K562 (cell line): Measurements from ENCODE around the gene SNTG2. TPM values are rescaled to one million over a fixed set of nuclear protein-coding genes. Genes with fewer than 3 reads are reported as not detected.

ENCODE experiments used
- ATAC-seq: fragments of 200-7000 bp; cut with Tn5 transposase; 3 replicates; pipeline ENCODE4 v1.9.1; 2020; ENCODE audit warnings: moderate library complexity
- BruUV-seq: library from RNA; stranded (reverse); fragments of 400-500 nt; replicated peaks from 2 replicates; lab custom pipeline; 2021; lab: Mats Ljungman, UMichigan
- CTCF ChIA-PET: fragments of 300-600 bp; formaldehyde crosslinking; extraction: SDS; loops from one replicate; lab custom pipeline; 2021; ENCODE audit warnings: low intra/inter-chr PET ratio; lab: Yijun Ruan, JAX
- POLR2A ChIA-PET: fragments of 300-600, 350-650 bp; sonication (Branson Sonifier 250); formaldehyde crosslinking; extraction: SDS; loops from one replicate; lab custom pipeline; 2021; ENCODE audit warnings: antibody characterized with exemption, inconsistent platforms; lab: Yijun Ruan, JAX
- DNase-seq, 4 experiments: peaks; one replicate each; pipeline versions ENCODE4 v3.0.0 to v3.0.0-alpha.2; 2011 to 2018; ENCODE audit warnings: low spot score in 3 of 4, mixed read lengths in 3 of 4; ENCODE audit errors: extremely low read depth in 1 of 4
- FAIRE-seq: peaks from 2 replicates; lab custom pipeline; 2011; peaks lifted over from hg19 to GRCh38; lab: Jason Lieb, UNC
- H2AFZ ChIP-seq: 2 replicates; pipeline ENCODE4 v1.6.0; 2011; ENCODE audit warnings: low read depth, low read length, control low read depth, inconsistent platforms
- H3K27ac ChIP-seq: fragments of 200-600 bp; 3 replicates; pipeline ENCODE4 v1.8.0; 2011; ENCODE audit warnings: low read depth, mild to moderate bottlenecking, control low read depth, inconsistent platforms, low read length, moderate library complexity, mixed read lengths; ENCODE audit errors: extremely low read depth
- H3K27me3 ChIP-seq, 2 experiments: fragments of 300-600 bp in 1 of 2; 2 replicates in 1 of 2; 3 replicates in 1 of 2; pipeline versions ENCODE4 v1.6.0 to v1.8.0; 2011; ENCODE audit warnings: inconsistent platforms in 2 of 2, low read length in 2 of 2, mild to moderate bottlenecking in 1 of 2, mixed read lengths in 1 of 2, moderate library complexity in 1 of 2; ENCODE audit not compliant: control insufficient read depth in 2 of 2, insufficient read depth in 2 of 2
- H3K36me3 ChIP-seq: fragments of 300-600 bp; 3 replicates; pipeline ENCODE4 v1.8.0; 2011; ENCODE audit warnings: mild to moderate bottlenecking, low read length, inconsistent platforms; ENCODE audit not compliant: control insufficient read depth, insufficient read depth
- H3K4me1 ChIP-seq, 2 experiments: fragments of 200-600 bp in 1 of 2; replicated peaks in 1 of 2; 2 replicates in 1 of 2; 3 replicates in 1 of 2; pipeline versions ENCODE4 v1.5.1 to v1.8.0; 2011; ENCODE audit warnings: inconsistent platforms in 2 of 2, low read length in 2 of 2, mild to moderate bottlenecking in 1 of 2, mixed read lengths in 1 of 2, moderate library complexity in 1 of 2; ENCODE audit not compliant: control insufficient read depth in 2 of 2, insufficient read depth in 2 of 2
- H3K4me2 ChIP-seq: 2 replicates; pipeline ENCODE4 v1.6.1; 2011; ENCODE audit warnings: low read length, control low read depth, inconsistent platforms, mixed read lengths; ENCODE audit not compliant: insufficient read depth
- H3K4me3 ChIP-seq: fragments of 200-600 bp; sonication (generic), shearing (Covaris generic); 2 replicates; pipeline ENCODE4 v1.5.1; 2016; ENCODE audit warnings: control low read depth, inconsistent platforms
- H3K79me2 ChIP-seq: fragments of 200-600 bp; 3 replicates; pipeline ENCODE4 v1.8.0; 2011; ENCODE audit warnings: low read length, inconsistent platforms; ENCODE audit not compliant: control insufficient read depth, insufficient read depth
- H3K9ac ChIP-seq, 2 experiments: 2 replicates each; pipeline versions ENCODE4 v1.6.0 to v1.6.1; 2011; ENCODE audit warnings: low read depth in 2 of 2, low read length in 2 of 2, control low read depth in 1 of 2, inconsistent platforms in 1 of 2, mild to moderate bottlenecking in 1 of 2, mixed read lengths in 1 of 2; ENCODE audit not compliant: insufficient read depth in 1 of 2
- H3K9me1 ChIP-seq: one replicate; pipeline ENCODE4 v1.6.0; 2011; ENCODE audit warnings: inconsistent platforms, mild to moderate bottlenecking, low read length, moderate library complexity; ENCODE audit not compliant: control insufficient read depth, insufficient read depth
- H3K9me3 ChIP-seq: replicated peaks from 2 replicates; pipeline ENCODE4 v1.5.1; 2011; ENCODE audit warnings: low read depth, low read length, inconsistent platforms; ENCODE audit not compliant: control insufficient read depth, insufficient read depth
- H4K20me1 ChIP-seq: replicated peaks from 2 replicates; pipeline ENCODE4 v1.6.1; 2011; ENCODE audit warnings: low read length, inconsistent platforms, mixed read lengths; ENCODE audit not compliant: control insufficient read depth, insufficient read depth
- FOXP1 ChIP-seq: sonication (generic); formaldehyde crosslinking; IDR thresholded peaks from 2 replicates; pipeline ENCODE4 v1.8.0; 2022; ENCODE audit warnings: mild to moderate bottlenecking, missing genetic modification reagents
- GATAD2B ChIP-seq: fragments of 450-650 bp; IDR thresholded peaks from 2 replicates; pipeline ENCODE4 v1.6.1; 2017; ENCODE audit warnings: mild to moderate bottlenecking, borderline replicate concordance
- TCF15 ChIP-seq: fragments of 250-450 bp; sonication (Bioruptor Pico); IDR thresholded peaks from 2 replicates; pipeline ENCODE4 v1.8.0; 2022; ENCODE audit warnings: moderate library complexity, mild to moderate bottlenecking, inconsistent platforms
- TOE1 ChIP-seq, 2 experiments: fragments of 450-650 bp in 1 of 2; sonication (generic) in 1 of 2; formaldehyde crosslinking in 1 of 2; IDR thresholded peaks; 2 replicates each; pipeline versions ENCODE4 v1.7.1 to v1.8.0; 2016 to 2022; ENCODE audit warnings: borderline replicate concordance in 2 of 2, mild to moderate bottlenecking in 2 of 2, antibody characterized with exemption in 1 of 2, inconsistent platforms in 1 of 2, low read depth in 1 of 2, missing genetic modification reagents in 1 of 2, moderate library complexity in 1 of 2
- ZNF277 ChIP-seq: fragments of 250-450 bp; sonication (Bioruptor Pico); IDR thresholded peaks from 2 replicates; pipeline ENCODE4 v1.8.0; 2022; ENCODE audit warnings: inconsistent platforms, mild to moderate bottlenecking, moderate library complexity, borderline replicate concordance
- WGBS: fragments of 100-300 bp; shearing (Covaris generic); methylation state at CpG from one replicate; pipeline ENCODE4 v1.1.6; 2016; ENCODE audit warnings: low coverage, mixed read lengths; ENCODE audit not compliant: insufficient coverage; ENCODE audit errors: missing lambda C conversion rate; 5-methylcytosine and 5-hydroxymethylcytosine counted together
- in situ Hi-C: fragments of 300-500 bp; cut with MboI; formaldehyde crosslinking; loops from 4 replicates; pipeline ENCODE4 v1.15.0; 2018; ENCODE audit warnings: inconsistent platforms, mixed read lengths
- intact Hi-C: fragments of 100-400 bp; cut with micrococcal nuclease; formaldehyde crosslinking; loops from 2 replicates; pipeline ENCODE4 v1.14.2; 2022
- polyA plus RNA-seq, 8 experiments: library from polyadenylated mRNA; depleted of rRNA in 4 of 8; stranded (reverse) in 5 of 8; unstranded in 3 of 8; fragments of >200 nt; fragmentation: Nextera tagmentation in 2 of 8; fragmentation: Illumina TruSeq in 1 of 8; extraction: Ambion mirVana in 2 of 8; extraction: Trizol in 1 of 8; gene quantifications; 2 replicates each; pipeline versions ENCODE4 v1.2.1 to v1.2.3, GENCODE V29; 2011 to 2014; ENCODE audit warnings: inconsistent platforms in 1 of 8, missing spikeins in 1 of 8
- total RNA-seq, 7 experiments: library from RNA; depleted of rRNA in 6 of 7; stranded (reverse); fragments of >200 nt in 6 of 7; fragmentation: Illumina TruSeq in 2 of 7; extraction: Trizol in 2 of 7; gene quantifications; 2 replicates each; pipeline versions ENCODE4 v1.2.1 to v1.2.3, GENCODE V29; 2011 to 2021; ENCODE audit warnings: low replicate concordance in 1 of 7

SNTG2 gene
- total and polyA plus RNA-seq, 9 of the 15 experiments (the other 6 are each of a cell fraction or from before 2014, with no cell fraction given) = not detected

DNA sequence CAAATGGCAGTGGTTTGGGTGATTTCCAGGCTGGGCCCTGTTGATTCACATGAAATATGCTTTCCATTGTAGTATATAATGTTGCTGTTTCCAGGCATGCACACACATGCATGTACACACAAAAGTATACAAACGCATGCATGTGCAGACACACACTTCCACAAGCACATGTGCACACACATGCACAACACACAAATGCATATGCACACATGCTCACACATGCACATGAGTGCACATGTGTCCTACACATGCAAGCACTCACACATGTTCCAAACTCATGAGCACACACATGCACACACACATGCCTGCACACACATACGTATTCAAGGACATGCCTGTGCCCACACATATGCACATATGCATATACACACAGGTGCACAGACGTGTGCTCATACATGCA is 30.6 kb downstream of the SNTG2 start (continued):
- TF ChIP-seq ZNF277 (CRISPR knock-in tag) (no peak), FOXP1 (CRISPR knock-in tag) (no peak), GATAD2B (no peak), TCF15 (CRISPR knock-in tag) (no peak)

GRCh38 chr2:981759-982158 is 31.1 kb downstream of the SNTG2 start:
- WGBS = 2% methylated on average over 4 of the region's 4 CpGs
- Histone ChIP-seq H3K9me3 (no peaks in the 10 kb centered on the region; the same call in 1 of the 2 replicates), H3K27me3 (peaks cover 0 to 22% of the 10 kb centered on the region in 2 experiments; a peak in 2 of 5 replicates), H3K4me2 (no peak overlapping the region), H4K20me1 (no peaks in the 10 kb centered on the region; the same call in 1 of the 2 replicates), H2AFZ (no peak overlapping the region), H3K36me3 (no peaks in the 10 kb centered on the region), H3K4me3 (no peak overlapping the region), H3K4me1 (no peaks in the 10 kb centered on the region), H3K9me1 (no peaks in the 10 kb centered on the region), H3K27ac (no peak overlapping the region), H3K9ac (no peak overlapping the region), H3K79me2 (no peaks in the 10 kb centered on the region)
- intact Hi-C loops = no loop called here
- DNase-seq (no peak), ATAC-seq (no peak), FAIRE-seq (no peak)
- TF ChIP-seq TOE1 (IDR thresholded peaks at IDR 0.05; ENCODE audit: borderline replicate concordance) (no peak), TOE1 (CRISPR knock-in tag; IDR thresholded peaks at IDR 0.05; ENCODE audit: borderline replicate concordance, low read depth) (no peak)
- ChIA-PET POLR2A (no interaction called here), CTCF (no interaction called here)
- no TSS peak for BruUV-seq
- in situ Hi-C loops = no loop called here
